CD14-positive monocyte (primary cell): ENCODE measurements around the gene LAMB3. TPM values are rescaled to one million over a fixed set of nuclear protein-coding genes. Genes with fewer than 3 reads are reported as not detected.

Experiments used
- DNase-seq, 3 donors: peaks; one replicate each; pipeline ENCODE4 v3.0.0-alpha.2; 2011 to 2022
- H2AFZ ChIP-seq: 2 replicates; pipeline ENCODE4 v1.6.0; 2012; ENCODE audit warnings: mild to moderate bottlenecking, low read depth, low read length, inconsistent platforms; ENCODE audit not compliant: insufficient read depth, poor library complexity, severe bottlenecking
- H3K27ac ChIP-seq, 2 donors: 1 replicate in 1 of 2; 2 replicates in 1 of 2; pipeline ENCODE4 v1.5.1; 2012 to 2013; ENCODE audit warnings: low read length in 2 of 2, control low read depth in 1 of 2, inconsistent platforms in 1 of 2, low read depth in 1 of 2, mild to moderate bottlenecking in 1 of 2
- H3K27me3 ChIP-seq, 2 donors: one replicate each; pipeline versions ENCODE4 v1.6.0 to v1.6.1; 2011 to 2013; ENCODE audit warnings: low read length in 2 of 2; ENCODE audit not compliant: control insufficient read depth in 2 of 2, insufficient read depth in 2 of 2
- H3K36me3 ChIP-seq, 2 donors: replicated peaks in 1 of 2; 1 replicate in 1 of 2; 2 replicates in 1 of 2; pipeline versions ENCODE4 v1.5.1 to v1.6.1; 2012 to 2013; ENCODE audit warnings: low read length in 2 of 2, control low read depth in 1 of 2, inconsistent platforms in 1 of 2, mild to moderate bottlenecking in 1 of 2; ENCODE audit not compliant: insufficient read depth in 2 of 2, control insufficient read depth in 1 of 2
- H3K4me1 ChIP-seq, 2 donors: 1 replicate in 1 of 2; 2 replicates in 1 of 2; pipeline versions ENCODE4 v1.5.1 to v1.6.1; 2012 to 2013; ENCODE audit warnings: low read length in 2 of 2, control low read depth in 1 of 2, inconsistent platforms in 1 of 2, mild to moderate bottlenecking in 1 of 2, moderate library complexity in 1 of 2; ENCODE audit not compliant: insufficient read depth in 2 of 2, control insufficient read depth in 1 of 2
- H3K4me2 ChIP-seq: replicated peaks from 2 replicates; pipeline ENCODE3; 2012; ENCODE audit warnings: low read length, moderate library complexity, mild to moderate bottlenecking; ENCODE audit not compliant: poor library complexity, severe bottlenecking; ENCODE audit errors: extremely low read depth
- H3K4me3 ChIP-seq, 3 experiments: fragments of 200-600 bp in 1 of 3; sonication (generic) in 1 of 3; replicated peaks in 1 of 3; 1 replicate in 2 of 3; 2 replicates in 1 of 3; pipeline ENCODE4 v1.5.1; 2011 to 2013; ENCODE audit warnings: low read length in 3 of 3, mild to moderate bottlenecking in 3 of 3, control low read depth in 2 of 3, low read depth in 2 of 3, inconsistent platforms in 1 of 3, moderate library complexity in 1 of 3
- H3K79me2 ChIP-seq: 2 replicates; pipeline ENCODE4 v1.6.0; 2012; ENCODE audit warnings: mild to moderate bottlenecking, control low read depth, inconsistent platforms, low read length, moderate library complexity; ENCODE audit not compliant: insufficient read depth
- H3K9ac ChIP-seq: 2 replicates; pipeline ENCODE4 v1.6.0; 2017; ENCODE audit warnings: low read length, mild to moderate bottlenecking; ENCODE audit not compliant: insufficient read depth, poor library complexity, severe bottlenecking
- H3K9me3 ChIP-seq, 2 donors: replicated peaks in 1 of 2; 1 replicate in 1 of 2; 2 replicates in 1 of 2; pipeline versions ENCODE4 v1.5.1 to v1.6.1; 2012 to 2013; ENCODE audit warnings: low read length in 2 of 2, control low read depth in 1 of 2; ENCODE audit not compliant: control insufficient read depth in 1 of 2, insufficient read depth in 1 of 2
- H4K20me1 ChIP-seq: 2 replicates; pipeline ENCODE4 v1.6.0; 2012; ENCODE audit warnings: mild to moderate bottlenecking, low read length, control low read depth, moderate library complexity; ENCODE audit not compliant: insufficient read depth
- H3K27ac Mint-ChIP-seq, 7 donors: one replicate each; pipeline ENCODE4 v1.8.0; 2020; ENCODE audit warnings: mild to moderate bottlenecking in 7 of 7, mixed read lengths in 7 of 7, moderate library complexity in 6 of 7, inconsistent platforms in 2 of 7
- H3K27me3 Mint-ChIP-seq, 3 donors: one replicate each; pipeline ENCODE4 v1.8.0; 2021 to 2022; ENCODE audit warnings: low read depth in 3 of 3, mild to moderate bottlenecking in 3 of 3, mixed read lengths in 3 of 3, moderate library complexity in 3 of 3, inconsistent platforms in 1 of 3
- H3K36me3 Mint-ChIP-seq, 2 donors: one replicate each; pipeline ENCODE4 v1.8.0; 2020; ENCODE audit warnings: mixed read lengths in 2 of 2, inconsistent platforms in 1 of 2, mild to moderate bottlenecking in 1 of 2
- H3K4me1 Mint-ChIP-seq: one replicate; pipeline ENCODE4 v1.8.0; 2020; ENCODE audit warnings: mild to moderate bottlenecking, mixed read lengths
- H3K4me3 Mint-ChIP-seq, 2 donors: one replicate each; pipeline ENCODE4 v1.8.0; 2020; ENCODE audit warnings: mild to moderate bottlenecking in 2 of 2, mixed read lengths in 2 of 2, moderate library complexity in 1 of 2
- H3K9me3 Mint-ChIP-seq, 7 donors: one replicate each; pipeline ENCODE4 v1.8.0; 2020 to 2022; ENCODE audit warnings: mixed read lengths in 7 of 7, mild to moderate bottlenecking in 6 of 7, moderate library complexity in 6 of 7, inconsistent platforms in 2 of 7
- CTCF ChIP-seq: fragments of 200-600 bp; IDR thresholded peaks from one replicate; pipeline ENCODE4 v1.8.0; 2022; ENCODE audit warnings: antibody characterized with exemption, mild to moderate bottlenecking
- WGBS: methylation state at CpG from one replicate; pipeline ENCODE4 v1.1.5; 2013; ENCODE audit warnings: missing lambda C conversion rate; ENCODE audit not compliant: insufficient coverage; 5-methylcytosine and 5-hydroxymethylcytosine counted together
- intact Hi-C, 2 donors: fragments of 100-400 bp; cut with micrococcal nuclease; formaldehyde crosslinking; loops; one replicate each; pipeline versions ENCODE4 v1.15.0 to v1.15.1; 2023
- polyA plus RNA-seq, 3 donors: library from polyadenylated mRNA; depleted of rRNA in 1 of 3; unstranded in 2 of 3; stranded (reverse) in 1 of 3; fragments of 300-500 nt in 2 of 3; fragments of >200 nt in 1 of 3; fragmentation: Illumina TruSeq in 2 of 3; gene quantifications; 1 replicate in 2 of 3; 2 replicates in 1 of 3; pipeline ENCODE4 v1.2.3, GENCODE V29; 2012 to 2021

Gene LAMB3
- polyA plus RNA-seq, 3 donors = 0.29 to 0.67 (median 0.30) TPM

GRCh38 chr1:209657918-209658317 is 5.7 kb upstream of the LAMB3 start:
- WGBS = no CpG with 5 or more reads among the region's 5 CpGs
- peaks cover 0 to 4% (median 0%) of the 10 kb centered on the region in 7 donors for H3K9me3 Mint-ChIP-seq
- no peak overlapping the region for H3K4me2 ChIP-seq
- no peak overlapping the region for H3K9ac ChIP-seq
- no peaks in the 10 kb centered on the region for H3K9me3 ChIP-seq
- peak overlapping the region; percentile 74 to 98 (median 97) for H3K27ac Mint-ChIP-seq
- intact Hi-C loops = loop anchor here in 1 of 2 donors (2.0 kb wide), 1 partner anchor 15 kb away; no protein-coding TSS in a partner anchor
- peaks cover 62% of the 10 kb centered on the region for H3K4me1 Mint-ChIP-seq
- no peak overlapping the region for H3K4me3 ChIP-seq
- H3K27me3 ChIP-seq = peaks cover 20 to 52% of the 10 kb centered on the region in 2 donors
- H3K36me3 Mint-ChIP-seq = peaks cover 17 to 38% of the 10 kb centered on the region in 2 donors
- no peak for TF ChIP-seq CTCF
- H3K79me2 ChIP-seq = no peaks in the 10 kb centered on the region
- H3K36me3 ChIP-seq = no peaks in the 10 kb centered on the region
- H3K4me3 Mint-ChIP-seq = peak overlapping the region; percentile 20 to 62
- peak overlapping the region in 1 of 2 donors; percentile 55 for H3K27ac ChIP-seq
- H4K20me1 ChIP-seq = no peaks in the 10 kb centered on the region
- H3K4me1 ChIP-seq = peaks cover 48 to 57% of the 10 kb centered on the region in 2 donors
- peaks cover 46 to 72% (median 47%) of the 10 kb centered on the region in 3 donors for H3K27me3 Mint-ChIP-seq
- no peak for DNase-seq
- no peak overlapping the region for H2AFZ ChIP-seq

- Histone ChIP-seq H3K27me3 (peaks cover 14 to 56% of the 10 kb centered on the region in 2 donors), H3K4me1 (peaks cover 52 to 63% of the 10 kb centered on the region in 2 donors), H3K4me2 (no peak overlapping the region), H4K20me1 (no peaks in the 10 kb centered on the region), H3K4me3 (no peak overlapping the region), H3K36me3 (no peaks in the 10 kb centered on the region), H3K9me3 (no peaks in the 10 kb centered on the region), H2AFZ (no peak overlapping the region), H3K79me2 (no peaks in the 10 kb centered on the region), H3K27ac (peak overlapping the region; percentile 34 to 55), H3K9ac (no peak overlapping the region)
- H3K4me3 Mint-ChIP-seq = peak overlapping the region; percentile 51 to 80
- H3K4me1 Mint-ChIP-seq = peaks cover 67% of the 10 kb centered on the region
- peak; percentile 97 to 100 (median 99) for DNase-seq
- peak overlapping the region; percentile 74 to 98 (median 97) for H3K27ac Mint-ChIP-seq
- peaks cover 17 to 32% of the 10 kb centered on the region in 2 donors for H3K36me3 Mint-ChIP-seq
- 26% methylated on average over 7 of the region's 9 CpGs for WGBS
- peaks cover 0 to 4% (median 0%) of the 10 kb centered on the region in 7 donors for H3K9me3 Mint-ChIP-seq
- H3K27me3 Mint-ChIP-seq = peaks cover 44 to 76% (median 47%) of the 10 kb centered on the region in 3 donors
- intact Hi-C loops = loop anchor here in 1 of 2 donors (2.0 kb wide), 1 partner anchor 15 kb away; no protein-coding TSS in a partner anchor
- no peak for TF ChIP-seq CTCF
These were observed 5.1 kb upstream of the LAMB3 start for GRCh38 chr1:209657140-209657879.
